Esophagus muscularis mucosa (tissue), 4 donors: ENCODE measurements around the gene FTH1. TPM values are rescaled to one million over a fixed set of nuclear protein-coding genes. Genes with fewer than 3 reads are reported as not detected.

Experiments used
- DNase-seq: peaks from one replicate; pipeline ENCODE4 v3.0.0-alpha.2; 2017; ENCODE audit errors: extremely low spot score
- H3K27ac ChIP-seq, 4 donors: fragments of 200-600 bp; sonication (generic); replicated peaks in 1 of 4; 1 replicate in 3 of 4; 2 replicates in 1 of 4; pipeline ENCODE4 v1.5.1; 2016 to 2019; ENCODE audit warnings: mild to moderate bottlenecking in 1 of 4
- H3K27me3 ChIP-seq, 4 donors: fragments of 200-600 bp; sonication (generic); one replicate each; pipeline versions ENCODE4 v1.5.1 to v1.6.0; 2016 to 2019
- H3K36me3 ChIP-seq, 4 donors: fragments of 200-600 bp; sonication (generic); one replicate each; pipeline ENCODE4 v1.5.1; 2016 to 2019
- H3K4me1 ChIP-seq, 4 donors: fragments of 200-600 bp; sonication (generic); one replicate each; pipeline ENCODE4 v1.5.1; 2016 to 2019
- H3K4me3 ChIP-seq, 4 donors: fragments of 200-600 bp; sonication (generic); 1 replicate in 2 of 4; 2 replicates in 2 of 4; pipeline ENCODE4 v1.5.1; 2016 to 2019; ENCODE audit warnings: mild to moderate bottlenecking in 4 of 4, moderate library complexity in 1 of 4
- H3K9me3 ChIP-seq, 4 donors: fragments of 200-600 bp; sonication (generic); 1 replicate in 3 of 4; 2 replicates in 1 of 4; pipeline ENCODE4 v1.5.1; 2016 to 2019
- CTCF ChIP-seq, 3 experiments: fragments of 200-600 bp in 2 of 3; fragments of 450-650 bp in 1 of 3; sonication (generic) in 2 of 3; IDR thresholded peaks; one replicate each; pipeline ENCODE4 v1.5.1; 2017 to 2019; ENCODE audit warnings: antibody characterized with exemption in 3 of 3, mild to moderate bottlenecking in 2 of 3, moderate library complexity in 1 of 3
- EP300 ChIP-seq: sonication (generic); formaldehyde crosslinking; IDR thresholded peaks from one replicate; pipeline ENCODE4 v1.6.1; 2017; ENCODE audit warnings: antibody characterized with exemption
- POLR2A ChIP-seq: fragments of 450-650 bp; IDR thresholded peaks from one replicate; pipeline ENCODE4 v1.6.1; 2017; ENCODE audit warnings: antibody characterized with exemption, moderate library complexity, mild to moderate bottlenecking, low read depth
- POLR2AphosphoS5 ChIP-seq, 2 donors: sonication (generic); formaldehyde crosslinking; IDR thresholded peaks; one replicate each; pipeline ENCODE4 v1.6.1; 2017; ENCODE audit warnings: antibody characterized with exemption in 2 of 2
- WGBS: methylation state at CpG from one replicate; pipeline ENCODE4 v1.1.5; 2018; 5-methylcytosine and 5-hydroxymethylcytosine counted together
- intact Hi-C: fragments of 100-400 bp; cut with DNase I; formaldehyde crosslinking; loops from one replicate; pipeline ENCODE4 v1.15.1; 2023
- total RNA-seq, 4 donors: library from RNA; depleted of rRNA; stranded (reverse); fragments of >200 nt; gene quantifications; one replicate each; pipeline versions ENCODE4 v1.1.0 to v1.2.1, GENCODE V29; 2016

The FTH1 gene
- total RNA-seq, 4 donors from 2014 or later = 1,795 to 3,027 (median 2,719) TPM

DNA sequence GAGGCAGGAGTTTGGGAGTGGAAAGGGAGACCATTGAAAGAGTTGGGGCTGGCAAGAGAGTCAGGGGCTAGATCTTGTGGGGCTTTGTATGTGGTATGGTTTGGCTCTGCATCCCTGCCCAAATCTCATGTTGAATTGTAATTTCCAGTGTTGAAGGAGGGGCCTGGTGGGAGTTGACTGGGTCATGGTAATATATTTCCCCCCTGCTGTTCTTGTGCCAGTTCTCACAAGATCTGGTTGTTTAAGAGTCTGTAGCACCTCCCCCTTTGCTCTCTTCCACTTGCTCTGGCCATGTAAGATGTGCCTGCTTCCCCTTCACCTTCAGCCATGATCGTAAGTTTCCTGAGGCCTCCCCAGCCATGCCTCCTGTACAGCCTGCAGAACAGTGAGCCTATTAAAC lies 39.9 kb downstream of the FTH1 start:
- no peaks in the 10 kb centered on the region for H3K27me3 ChIP-seq
- H3K4me1 ChIP-seq = peaks cover 16 to 21% (median 19%) of the 10 kb centered on the region in 4 donors
- no peaks in the 10 kb centered on the region for H3K9me3 ChIP-seq
- intact Hi-C loops = no loop called here
- no peak for TF ChIP-seq POLR2AphosphoS5 (IDR thresholded peaks at IDR 0.05)
- no peak for TF ChIP-seq CTCF (IDR thresholded peaks at IDR 0.05)
- no peak for TF ChIP-seq EP300
- TF ChIP-seq POLR2A = no peak
- 90% methylated on average over 1 of the region's 1 CpG for WGBS
- no peak for DNase-seq
- no peak overlapping the region for H3K4me3 ChIP-seq
- no peak overlapping the region for H3K27ac ChIP-seq
- no peaks in the 10 kb centered on the region for H3K36me3 ChIP-seq

DNA sequence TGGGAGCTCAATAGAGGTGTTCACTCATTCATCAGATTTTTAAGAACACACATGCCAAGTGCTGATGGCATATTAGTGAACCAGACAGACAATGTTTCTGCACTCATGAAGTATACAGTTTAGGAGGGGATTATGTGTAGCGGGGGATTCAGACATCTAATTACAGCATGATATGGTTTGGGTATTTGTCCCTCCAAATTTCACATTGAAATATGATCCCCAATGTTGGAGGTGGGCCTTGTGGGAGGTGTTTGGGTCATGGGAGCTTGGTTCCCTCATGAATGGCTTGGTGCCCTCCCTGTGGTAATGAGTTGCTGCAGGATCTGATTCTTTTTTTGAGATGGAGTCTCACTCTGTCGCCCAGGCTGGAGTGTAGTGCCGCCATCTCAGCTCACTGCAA lies 41.2 kb downstream of the FTH1 start:
- intact Hi-C loops = no loop called here
- WGBS = 95% methylated on average over 3 of the region's 3 CpGs
- Histone ChIP-seq H3K4me1 (peaks cover 25 to 33% (median 28%) of the 10 kb centered on the region in 4 donors), H3K9me3 (no peaks in the 10 kb centered on the region), H3K27ac (no peak overlapping the region), H3K27me3 (peaks cover 0 to 6% (median 0%) of the 10 kb centered on the region in 4 donors), H3K36me3 (no peaks in the 10 kb centered on the region), H3K4me3 (no peak overlapping the region)
- TF ChIP-seq CTCF (IDR thresholded peaks at IDR 0.05) (no peak), POLR2AphosphoS5 (IDR thresholded peaks at IDR 0.05) (no peak), POLR2A (no peak), EP300 (no peak)
- DNase-seq = no peak

- WGBS = 94% methylated on average over 2 of the region's 2 CpGs
- intact Hi-C loops = no loop called here
- no peak overlapping the region for H3K27ac ChIP-seq
Measured at GRCh38 chr11:61925736-61926135, 41.7 kb downstream of the FTH1 start.

GRCh38 chr11:61924064-61924455 lies 43.4 kb downstream of the FTH1 start:
- intact Hi-C loops = no loop called here
- TF ChIP-seq CTCF (IDR thresholded peaks at IDR 0.05) = no peak
- TF ChIP-seq POLR2AphosphoS5 (IDR thresholded peaks at IDR 0.05) = no peak
- no peak for TF ChIP-seq EP300
- TF ChIP-seq POLR2A = no peak
- peaks cover 0 to 20% (median 0%) of the 10 kb centered on the region in 4 donors for H3K27me3 ChIP-seq
- peak overlapping the region; percentile 71 to 86 (median 82) for H3K27ac ChIP-seq
- H3K4me1 ChIP-seq = peaks cover 31 to 49% (median 42%) of the 10 kb centered on the region in 4 donors
- WGBS = 56% methylated on average over 6 of the region's 6 CpGs
- no peak for DNase-seq
- no peak overlapping the region for H3K4me3 ChIP-seq
- no peaks in the 10 kb centered on the region for H3K9me3 ChIP-seq
- no peaks in the 10 kb centered on the region for H3K36me3 ChIP-seq

More at GRCh38 chr11:61925736-61926135, 41.7 kb downstream of the FTH1 start:
- Histone ChIP-seq H3K27me3 (peaks cover 0 to 11% (median 0%) of the 10 kb centered on the region in 4 donors), H3K9me3 (no peaks in the 10 kb centered on the region), H3K36me3 (no peaks in the 10 kb centered on the region), H3K4me3 (no peak overlapping the region), H3K4me1 (peaks cover 25 to 36% (median 29%) of the 10 kb centered on the region in 4 donors)
- DNase-seq = no peak
- TF ChIP-seq EP300 = no peak
- no peak for TF ChIP-seq CTCF (IDR thresholded peaks at IDR 0.05)
- no peak for TF ChIP-seq POLR2AphosphoS5 (IDR thresholded peaks at IDR 0.05)
